HG03521 (cell line): Measurements from ENCODE around the gene PIP4K2B.
"Not testable (repeated sequence)": the region's sequence is repeated elsewhere in the genome, so short reads cannot be mapped to it uniquely, and the experiment has no call there.

Experiments
- ATAC-seq: cut with Tn5 transposase; IDR thresholded peaks from one replicate; pipeline ENCODE4 v1.9.1; 2021; ENCODE audit warnings: mild to moderate bottlenecking, moderate library complexity; ENCODE audit not compliant: unreplicated experiment

The PIP4K2B gene

GRCh38 chr17:38730526-38731379 lies 68.6 kb downstream of the PIP4K2B start:
- no peak for ATAC-seq

DNA sequence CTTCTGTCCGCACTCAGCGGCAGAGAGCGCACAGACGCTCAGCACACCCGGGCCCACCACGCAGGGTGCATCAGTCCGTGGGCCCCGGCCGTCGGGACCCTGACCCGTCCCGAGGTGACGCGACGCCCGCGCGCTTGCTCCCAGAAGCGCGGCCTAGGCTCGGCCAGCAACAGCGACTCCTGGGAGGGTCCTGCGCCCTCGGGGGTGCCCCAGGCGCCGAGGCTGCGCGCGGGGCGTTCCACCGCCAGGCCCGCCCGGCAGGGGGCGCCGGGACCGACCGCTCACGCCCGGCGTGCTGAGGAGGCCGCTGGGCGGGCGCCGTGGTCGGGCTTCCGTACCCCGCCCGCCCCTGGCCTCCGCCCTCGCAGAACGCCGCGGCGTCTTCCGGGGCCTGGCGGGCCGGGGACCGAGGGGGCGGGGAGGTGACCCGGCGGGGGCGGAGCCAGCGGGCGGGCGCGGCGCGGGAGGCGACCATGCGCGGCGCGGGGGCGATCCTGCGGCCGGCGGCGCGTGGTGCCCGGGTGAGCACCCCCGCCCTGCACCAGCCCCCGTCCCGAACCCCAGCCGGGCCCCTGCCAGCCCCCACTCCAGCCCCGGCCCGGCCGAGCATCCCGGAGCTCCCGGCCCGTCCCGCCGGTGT lies 69.3 kb downstream of the PIP4K2B start, which contains the start of gene CISD3:
Gene CISD3, plus strand, starts transcription at position 456 of the 640 bp plus-strand sequence. Its CDS starts 18 bp downstream, at position 474.
- peak; percentile 86 for ATAC-seq

DNA sequence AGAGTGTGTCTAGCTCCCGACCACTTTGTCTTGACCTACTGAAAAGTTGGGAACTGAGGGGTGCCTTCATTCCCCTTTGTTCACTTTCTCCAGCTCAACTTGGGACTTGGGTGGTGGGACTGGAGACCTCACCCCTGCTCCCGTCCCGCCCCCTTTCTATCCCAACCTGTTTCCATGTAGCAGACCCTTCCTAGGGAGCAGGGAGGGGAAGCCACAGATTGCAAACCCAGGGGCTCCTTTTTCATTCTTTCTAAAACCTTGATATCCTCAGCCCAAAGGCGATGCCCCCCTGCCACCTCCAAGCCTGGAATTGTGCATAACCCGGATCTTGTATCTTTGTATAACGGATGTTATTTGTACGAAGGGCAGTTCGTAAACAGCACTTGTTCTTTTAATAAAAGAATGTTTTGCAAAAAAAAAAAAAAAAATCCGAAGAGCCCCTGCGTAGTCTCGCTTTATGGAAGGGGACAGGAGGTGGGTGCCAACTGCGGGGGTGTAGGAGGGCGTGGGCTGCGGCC lies 69.9 kb downstream of the PIP4K2B start:
- ATAC-seq, result no peak

- no peak for ATAC-seq
Measured at GRCh38 chr17:38728290-38728831, 71.0 kb downstream of the PIP4K2B start.

DNA sequence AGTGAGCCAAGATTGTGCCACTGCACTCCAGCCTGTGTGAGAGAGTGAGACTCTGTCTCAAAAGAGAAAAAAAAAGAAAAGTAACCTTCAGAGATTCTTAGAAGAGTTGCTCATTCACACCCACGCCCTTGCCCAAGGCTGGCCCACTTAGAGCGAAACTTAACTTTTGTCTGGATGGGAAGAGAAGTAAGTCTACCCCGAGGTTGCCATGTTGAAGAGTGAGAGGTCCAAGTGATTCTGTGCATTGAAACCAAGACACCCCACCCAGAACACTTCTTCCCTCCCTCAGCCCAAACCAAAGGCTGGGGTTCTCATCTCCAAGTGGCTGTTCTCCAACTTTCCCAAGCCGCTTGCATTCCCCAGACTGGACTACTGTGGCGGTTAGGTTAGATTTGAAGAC lies 71.6 kb downstream of the PIP4K2B start:
- ATAC-seq, result no peak

GRCh38 chr17:38726145-38726544 lies 73.2 kb downstream of the PIP4K2B start:
- not testable (repeated sequence) for ATAC-seq

DNA sequence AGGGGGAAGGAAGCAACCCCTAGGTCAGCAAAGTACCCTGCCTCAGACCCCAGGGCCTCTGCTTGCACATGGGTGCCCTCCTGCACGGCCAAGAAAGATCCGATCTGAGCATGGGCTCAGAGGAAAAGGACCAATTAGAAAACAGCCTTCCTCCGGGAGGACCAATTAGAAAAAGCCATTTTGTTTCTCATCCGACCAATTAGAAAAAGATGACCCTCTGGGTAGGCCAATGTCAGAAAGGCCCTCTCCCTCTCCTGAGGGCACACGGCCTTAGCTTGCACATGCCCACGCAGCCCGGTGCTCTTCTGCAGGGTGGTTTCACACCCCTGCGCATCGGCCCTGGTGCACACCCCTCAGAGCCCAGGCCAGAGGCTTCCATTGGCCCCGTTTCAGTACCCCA lies 74.3 kb downstream of the PIP4K2B start:
- ATAC-seq, result no peak

GRCh38 chr17:38724337-38724988 lies 74.9 kb downstream of the PIP4K2B start:
- no peak for ATAC-seq

GRCh38 chr17:38721802-38722201 lies 77.6 kb downstream of the PIP4K2B start:
- ATAC-seq, result no peak

- ATAC-seq, result no peak
Measured at GRCh38 chr17:38720941-38721340, 78.4 kb downstream of the PIP4K2B start.

DNA sequence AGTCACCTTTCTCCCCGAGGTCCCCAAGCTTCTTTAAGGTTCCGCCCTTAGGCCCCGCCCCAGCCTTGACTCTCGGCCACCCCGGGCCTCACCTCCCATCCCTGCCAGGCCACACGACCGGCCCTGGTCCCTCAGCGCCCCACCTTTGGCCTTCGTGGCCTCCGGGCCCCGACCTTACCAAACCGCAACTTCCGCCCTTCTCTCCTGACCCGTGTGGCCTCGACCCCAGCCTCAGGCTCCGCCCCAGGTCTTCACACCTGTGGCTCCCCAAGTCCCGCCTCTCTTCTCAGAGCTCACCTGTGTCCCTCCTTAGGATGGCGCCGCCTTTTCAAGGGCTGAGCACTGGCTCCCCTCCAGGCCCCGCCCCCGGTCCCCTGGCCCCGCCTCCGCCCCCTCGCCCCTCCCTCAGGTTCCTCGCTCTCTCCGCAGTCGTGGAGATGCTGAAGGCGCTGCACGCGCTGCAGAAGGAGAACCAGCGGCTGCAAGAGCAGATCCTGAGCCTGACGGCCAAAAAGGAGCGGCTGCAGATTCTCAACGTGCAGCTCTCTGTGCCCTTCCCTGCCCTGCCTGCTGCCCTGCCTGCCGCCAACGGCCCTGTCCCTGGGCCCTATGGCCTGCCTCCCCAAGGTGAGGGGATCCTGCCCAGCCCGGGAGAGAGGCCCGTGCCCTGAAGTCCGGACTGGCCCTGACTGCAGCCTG lies 79.3 kb downstream of the PIP4K2B start:
- ATAC-seq, result no peak

DNA sequence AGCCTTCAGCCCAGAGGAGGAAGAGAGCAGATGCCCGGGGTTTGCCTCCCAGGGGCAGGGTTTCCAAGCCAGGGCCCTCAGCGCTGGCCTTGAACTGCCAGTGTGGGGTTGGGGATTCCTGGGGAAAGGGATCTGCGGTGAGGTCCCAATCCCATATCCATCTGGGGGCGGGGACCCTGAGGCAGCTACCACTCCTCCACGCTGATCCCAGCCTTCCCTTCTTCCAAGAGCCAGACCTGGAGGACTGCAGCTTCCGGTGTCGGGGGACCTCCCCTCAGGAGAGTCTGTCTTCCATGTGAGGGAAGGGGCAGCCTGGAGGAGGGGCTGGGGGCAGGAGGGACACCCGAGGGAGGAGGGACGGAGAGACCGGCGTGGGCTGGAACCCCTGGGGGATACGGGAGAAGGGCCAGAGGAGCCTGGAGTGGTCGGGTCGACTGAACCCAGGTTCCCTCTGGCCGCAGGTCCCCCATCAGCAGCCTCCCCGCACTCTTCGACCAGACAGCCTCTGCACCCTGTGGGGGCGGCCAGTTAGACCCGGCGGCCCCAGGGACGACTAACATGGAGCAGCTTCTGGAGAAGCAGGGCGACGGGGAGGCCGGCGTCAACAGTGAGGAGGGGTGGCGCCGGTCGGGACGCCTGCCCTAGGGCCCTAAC lies 79.9 kb downstream of the PIP4K2B start:
- ATAC-seq, result no peak

DNA sequence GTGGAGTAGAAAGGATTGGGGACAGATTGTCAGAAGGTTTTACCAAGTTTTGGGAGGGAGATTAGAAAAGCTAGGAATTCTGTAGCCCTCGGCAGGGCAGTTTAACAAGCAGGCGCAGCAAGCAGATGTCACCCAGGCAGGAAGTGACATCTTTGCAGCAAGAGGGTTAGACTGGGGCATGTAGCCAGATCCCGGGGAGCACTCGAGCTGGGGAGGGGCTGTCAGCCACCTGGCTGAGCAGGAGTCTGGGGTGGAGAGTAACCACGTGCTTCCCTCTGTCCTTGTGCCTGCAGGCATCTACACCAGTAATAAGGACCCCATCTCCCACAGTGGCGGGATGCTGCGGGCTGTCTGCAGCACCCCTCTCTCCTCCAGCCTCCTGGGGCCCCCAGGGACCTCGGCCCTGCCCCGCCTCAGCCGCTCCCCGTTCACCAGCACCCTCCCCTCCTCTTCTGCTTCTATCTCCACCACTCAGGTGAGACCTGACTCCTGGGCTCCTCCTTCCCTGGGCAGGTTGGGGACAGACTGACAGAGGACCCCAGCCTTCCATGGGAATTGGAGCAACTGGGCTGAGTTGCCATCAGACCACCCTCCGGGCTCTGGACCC lies 82.1 kb downstream of the PIP4K2B start:
- no peak for ATAC-seq

GRCh38 chr17:38716368-38717005 lies 82.9 kb downstream of the PIP4K2B start:
- no peak for ATAC-seq
